ENCODE results near the gene KAT7.

- TF ChIP-seq EZH2 (IDR thresholded peaks at IDR 0.05; ENCODE audit: insufficient read depth, poor library complexity, severe bottlenecking) (no peak), EZH2phosphoT487 (IDR thresholded peaks at IDR 0.05; ENCODE audit: insufficient read depth, low read depth) (no peak)
Measured at GRCh38 chr17:49832840-49833599, 44.5 kb downstream of the KAT7 start.
